ENCODE results near the gene VN1R5.
A peak's percentile ranks its signal among the peaks of the same experiment; 100 is the strongest.
"Not testable (repeated sequence)": the region's sequence is repeated elsewhere in the genome, so short reads cannot be mapped to it uniquely, and the experiment has no call there.

Gene VN1R5

GRCh38 chr1:247255772-247256171 is at the start of gene VN1R5:
TSS of gene VN1R5 (plus strand) at chr1:247256072.
- DNase-seq (ENCODE audit: low read depth): not testable (repeated sequence)

- no peak for DNase-seq (ENCODE audit: low read depth)
Measured at GRCh38 chr1:247209396-247209795, 46.5 kb upstream of the VN1R5 start.

GRCh38 chr1:247210062-247210375 is 45.9 kb upstream of the VN1R5 start:
- DNase-seq (ENCODE audit: low read depth): no peak

GRCh38 chr1:247210376-247211117 is 45.3 kb upstream of the VN1R5 start:
- peak; percentile 91 for DNase-seq (ENCODE audit: low read depth)

GRCh38 chr1:247211339-247211738 is 44.5 kb upstream of the VN1R5 start:
- DNase-seq (ENCODE audit: low read depth): no peak

GRCh38 chr1:247212012-247212411 is 43.9 kb upstream of the VN1R5 start:
- DNase-seq (ENCODE audit: low read depth): no peak

- DNase-seq (ENCODE audit: low read depth): no peak
Measured at GRCh38 chr1:247212627-247213617, 43.0 kb upstream of the VN1R5 start.

- no peak for DNase-seq (ENCODE audit: low read depth)
Measured at GRCh38 chr1:247216261-247216660, 39.6 kb upstream of the VN1R5 start.

- DNase-seq (ENCODE audit: low read depth): no peak
Measured at GRCh38 chr1:247218121-247218651, 37.7 kb upstream of the VN1R5 start.

GRCh38 chr1:247220280-247220679 is 35.6 kb upstream of the VN1R5 start:
- DNase-seq (ENCODE audit: low read depth): not testable (repeated sequence)

- DNase-seq (ENCODE audit: low read depth): no peak
Measured at GRCh38 chr1:247222840-247223239, 33.0 kb upstream of the VN1R5 start.

GRCh38 chr1:247224822-247225221 is 31.1 kb upstream of the VN1R5 start:
- DNase-seq (ENCODE audit: low read depth): no peak

GRCh38 chr1:247228133-247228532 is 27.7 kb upstream of the VN1R5 start:
- no peak for DNase-seq (ENCODE audit: low read depth)

- no peak for DNase-seq (ENCODE audit: low read depth)
Measured at GRCh38 chr1:247241691-247242090, 14.2 kb upstream of the VN1R5 start.

- no peak for DNase-seq (ENCODE audit: low read depth)
Measured at GRCh38 chr1:247243524-247244137, 12.2 kb upstream of the VN1R5 start.

- no peak for DNase-seq (ENCODE audit: low read depth)
Measured at GRCh38 chr1:247246325-247247115, 9.4 kb upstream of the VN1R5 start.

- no peak for DNase-seq (ENCODE audit: low read depth)
Measured at GRCh38 chr1:247247568-247247967, 8.3 kb upstream of the VN1R5 start.

- DNase-seq (ENCODE audit: low read depth): no peak
Measured at GRCh38 chr1:247266053-247266452, 10.2 kb downstream of the VN1R5 start.

GRCh38 chr1:247268390-247269045 is 12.6 kb downstream of the VN1R5 start:
- DNase-seq (ENCODE audit: low read depth): no peak

- DNase-seq (ENCODE audit: low read depth): no peak
Measured at GRCh38 chr1:247269133-247269532, 13.3 kb downstream of the VN1R5 start.

GRCh38 chr1:247270003-247270402 is 14.1 kb downstream of the VN1R5 start:
- no peak for DNase-seq (ENCODE audit: low read depth)
